Panc1 (cell line): ENCODE results near the gene FRMD7. TPM values are rescaled to one million over a fixed set of nuclear protein-coding genes. Genes with fewer than 3 reads are reported as not detected.

ENCODE experiments used
- ATAC-seq: fragments of 200-7000 bp; cut with Tn5 transposase; 2 replicates; pipeline ENCODE4 v1.9.1; 2020; ENCODE audit warnings: mild to moderate bottlenecking, moderate library complexity
- BruUV-seq: library from RNA; stranded (reverse); fragments of 400-500 nt; replicated peaks from 2 replicates; lab custom pipeline; 2021; lab: Mats Ljungman, UMichigan
- CTCF ChIA-PET: fragments of 300-600 bp; sonication (Branson Sonifier 250); formaldehyde crosslinking; loops from one replicate; lab custom pipeline; 2022; ENCODE audit warnings: antibody characterized with exemption; lab: Charles Lee
- POLR2A ChIA-PET: fragments of 300-600 bp; sonication (Branson Sonifier 250); formaldehyde crosslinking; loops from one replicate; lab custom pipeline; 2022; ENCODE audit warnings: antibody characterized with exemption; lab: Charles Lee
- DNase-seq: peaks from one replicate; pipeline ENCODE4 v3.0.0-alpha.2; 2010; ENCODE audit warnings: low read depth, low spot score
- H3K27ac ChIP-seq: 2 replicates; pipeline ENCODE4 v1.5.1; 2011; ENCODE audit warnings: mild to moderate bottlenecking, low read length, inconsistent platforms
- H3K27me3 ChIP-seq: fragments of 200-500 bp; sonication (Bioruptor generic); 2 replicates; pipeline ENCODE4 v1.6.0; 2014; ENCODE audit warnings: low read length, inconsistent platforms; ENCODE audit not compliant: control insufficient read depth, insufficient read depth
- H3K36me3 ChIP-seq: fragments of 200-500 bp; sonication (Bioruptor generic); 2 replicates; pipeline ENCODE4 v1.5.1; 2014; ENCODE audit warnings: inconsistent platforms, mild to moderate bottlenecking, low read length, moderate library complexity; ENCODE audit not compliant: control insufficient read depth, insufficient read depth
- H3K4me1 ChIP-seq: 2 replicates; pipeline ENCODE4 v1.5.1; 2011; ENCODE audit warnings: inconsistent platforms, mild to moderate bottlenecking, low read length, moderate library complexity; ENCODE audit not compliant: control insufficient read depth, insufficient read depth
- H3K4me3 ChIP-seq, 2 experiments: 2 replicates each; pipeline ENCODE4 v1.5.1; 2011 to 2012; ENCODE audit warnings: low read depth in 2 of 2, low read length in 2 of 2, mild to moderate bottlenecking in 2 of 2, inconsistent platforms in 1 of 2, moderate library complexity in 1 of 2
- H3K9me3 ChIP-seq: fragments of 200-500 bp; sonication (Bioruptor generic); 2 replicates; pipeline ENCODE4 v1.5.1; 2014; ENCODE audit warnings: low read depth, mild to moderate bottlenecking, inconsistent platforms, low read length, moderate library complexity; ENCODE audit not compliant: control insufficient read depth, insufficient read depth
- POLR2AphosphoS5 ChIP-seq: IDR thresholded peaks from 2 replicates; pipeline ENCODE4 v1.6.1; 2012; ENCODE audit warnings: mild to moderate bottlenecking, low read depth, low read length, moderate library complexity
- SIN3A ChIP-seq: IDR thresholded peaks from 2 replicates; pipeline ENCODE4 v1.6.1; 2012; ENCODE audit warnings: low read depth, mild to moderate bottlenecking, low read length, moderate library complexity, borderline replicate concordance; ENCODE audit not compliant: insufficient read depth
- TCF7L2 ChIP-seq: IDR thresholded peaks from 2 replicates; pipeline ENCODE4 v1.6.1; 2011; ENCODE audit warnings: mild to moderate bottlenecking, low read depth, low read length, inconsistent platforms
- in situ Hi-C: cut with HindIII; loops from 2 replicates; pipeline ENCODE4 v1.10.0; 2016; ENCODE audit warnings: low sequenced_read_pairs, low pct_unique_long_range_greater_than_20kb
- intact Hi-C: fragments of 100-400 bp; cut with micrococcal nuclease; formaldehyde crosslinking; loops from one replicate; pipeline ENCODE4 v1.10.0; 2022; ENCODE audit not compliant: unreplicated experiment
- total RNA-seq: library from RNA; stranded (reverse); gene quantifications from one replicate; pipeline ENCODE4 v1.2.1, GENCODE V29; 2021; ENCODE audit not compliant: unreplicated experiment
- TF ChIP-seq, protein P1 (sequence below), 2 experiments: IDR thresholded peaks; 2 replicates each; pipeline ENCODE4 v1.6.1; 2011 to 2012; ENCODE audit warnings: low read depth in 2 of 2, control low read depth in 1 of 2, low read length in 1 of 2, mild to moderate bottlenecking in 1 of 2, moderate library complexity in 1 of 2; ENCODE audit not compliant: insufficient read depth in 1 of 2
- TF ChIP-seq, protein P2 (sequence below): fragments of 450-650 bp; IDR thresholded peaks from 2 replicates; pipeline ENCODE4 v1.5.1; 2017; ENCODE audit warnings: mild to moderate bottlenecking

FRMD7 gene
- total RNA-seq, 1 experiment from 2014 or later, result not detected

- CTCF ChIA-PET, result no interaction called here
- no peak overlapping the region for H3K4me3 ChIP-seq
Observed at GRCh38 chrX:132063862-132064261, 64.0 kb downstream of the FRMD7 start.

DNA sequence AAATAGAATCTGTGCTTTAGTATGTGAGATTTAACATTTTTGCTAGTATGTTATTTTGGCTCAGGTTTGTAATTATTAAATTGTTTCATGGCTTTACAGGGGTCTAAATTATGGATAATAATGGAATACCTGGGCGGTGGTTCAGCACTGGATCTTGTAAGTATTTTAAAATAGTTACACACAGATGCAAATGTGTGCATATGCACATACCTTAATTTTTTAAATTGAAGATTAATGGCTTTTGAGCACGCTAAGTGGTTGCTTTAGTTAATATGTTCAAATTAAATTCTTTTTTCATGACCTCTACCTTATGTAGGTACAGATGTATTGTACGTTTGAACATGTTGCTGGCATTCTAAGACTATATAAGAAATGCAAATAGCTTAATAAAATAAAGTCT is 64.5 kb downstream of the FRMD7 start:
- Histone ChIP-seq H3K4me1 (no peaks in the 10 kb centered on the region), H3K27ac (no peak overlapping the region), H3K27me3 (no peaks in the 10 kb centered on the region), H3K36me3 (0 out of 2 replicates have a peak, but pooled peaks cover 3% of the 10 kb centered on the region), H3K4me3 (no peak overlapping the region), H3K9me3 (no peaks in the 10 kb centered on the region)
- in situ Hi-C loops, result no loop called here
- intact Hi-C loops, result no loop called here
- CTCF ChIA-PET, result no interaction called here
- no peak for DNase-seq
- ATAC-seq, result no peak
- POLR2A ChIA-PET, result no interaction called here
- BruUV-seq, result no TSS peak
- TF ChIP-seq, protein P1, sequence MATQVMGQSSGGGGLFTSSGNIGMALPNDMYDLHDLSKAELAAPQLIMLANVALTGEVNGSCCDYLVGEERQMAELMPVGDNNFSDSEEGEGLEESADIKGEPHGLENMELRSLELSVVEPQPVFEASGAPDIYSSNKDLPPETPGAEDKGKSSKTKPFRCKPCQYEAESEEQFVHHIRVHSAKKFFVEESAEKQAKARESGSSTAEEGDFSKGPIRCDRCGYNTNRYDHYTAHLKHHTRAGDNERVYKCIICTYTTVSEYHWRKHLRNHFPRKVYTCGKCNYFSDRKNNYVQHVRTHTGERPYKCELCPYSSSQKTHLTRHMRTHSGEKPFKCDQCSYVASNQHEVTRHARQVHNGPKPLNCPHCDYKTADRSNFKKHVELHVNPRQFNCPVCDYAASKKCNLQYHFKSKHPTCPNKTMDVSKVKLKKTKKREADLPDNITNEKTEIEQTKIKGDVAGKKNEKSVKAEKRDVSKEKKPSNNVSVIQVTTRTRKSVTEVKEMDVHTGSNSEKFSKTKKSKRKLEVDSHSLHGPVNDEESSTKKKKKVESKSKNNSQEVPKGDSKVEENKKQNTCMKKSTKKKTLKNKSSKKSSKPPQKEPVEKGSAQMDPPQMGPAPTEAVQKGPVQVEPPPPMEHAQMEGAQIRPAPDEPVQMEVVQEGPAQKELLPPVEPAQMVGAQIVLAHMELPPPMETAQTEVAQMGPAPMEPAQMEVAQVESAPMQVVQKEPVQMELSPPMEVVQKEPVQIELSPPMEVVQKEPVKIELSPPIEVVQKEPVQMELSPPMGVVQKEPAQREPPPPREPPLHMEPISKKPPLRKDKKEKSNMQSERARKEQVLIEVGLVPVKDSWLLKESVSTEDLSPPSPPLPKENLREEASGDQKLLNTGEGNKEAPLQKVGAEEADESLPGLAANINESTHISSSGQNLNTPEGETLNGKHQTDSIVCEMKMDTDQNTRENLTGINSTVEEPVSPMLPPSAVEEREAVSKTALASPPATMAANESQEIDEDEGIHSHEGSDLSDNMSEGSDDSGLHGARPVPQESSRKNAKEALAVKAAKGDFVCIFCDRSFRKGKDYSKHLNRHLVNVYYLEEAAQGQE (IDR thresholded peaks at IDR 0.05; ENCODE audit: insufficient read depth in 1 of 2, low read depth in 2 of 2, low read length in 1 of 2), result no peak
- TF ChIP-seq POLR2AphosphoS5, result no peak
- no peak for TF ChIP-seq SIN3A
- TF ChIP-seq, protein P2, sequence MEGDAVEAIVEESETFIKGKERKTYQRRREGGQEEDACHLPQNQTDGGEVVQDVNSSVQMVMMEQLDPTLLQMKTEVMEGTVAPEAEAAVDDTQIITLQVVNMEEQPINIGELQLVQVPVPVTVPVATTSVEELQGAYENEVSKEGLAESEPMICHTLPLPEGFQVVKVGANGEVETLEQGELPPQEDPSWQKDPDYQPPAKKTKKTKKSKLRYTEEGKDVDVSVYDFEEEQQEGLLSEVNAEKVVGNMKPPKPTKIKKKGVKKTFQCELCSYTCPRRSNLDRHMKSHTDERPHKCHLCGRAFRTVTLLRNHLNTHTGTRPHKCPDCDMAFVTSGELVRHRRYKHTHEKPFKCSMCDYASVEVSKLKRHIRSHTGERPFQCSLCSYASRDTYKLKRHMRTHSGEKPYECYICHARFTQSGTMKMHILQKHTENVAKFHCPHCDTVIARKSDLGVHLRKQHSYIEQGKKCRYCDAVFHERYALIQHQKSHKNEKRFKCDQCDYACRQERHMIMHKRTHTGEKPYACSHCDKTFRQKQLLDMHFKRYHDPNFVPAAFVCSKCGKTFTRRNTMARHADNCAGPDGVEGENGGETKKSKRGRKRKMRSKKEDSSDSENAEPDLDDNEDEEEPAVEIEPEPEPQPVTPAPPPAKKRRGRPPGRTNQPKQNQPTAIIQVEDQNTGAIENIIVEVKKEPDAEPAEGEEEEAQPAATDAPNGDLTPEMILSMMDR, result no peak
- TF ChIP-seq TCF7L2, result no peak

More at GRCh38 chrX:132063862-132064261, 64.0 kb downstream of the FRMD7 start:
- TF ChIP-seq POLR2AphosphoS5 (no peak), TCF7L2 (no peak), SIN3A (no peak)
- TF ChIP-seq, protein P2, result no peak
- TF ChIP-seq, protein P1 (IDR thresholded peaks at IDR 0.05; ENCODE audit: insufficient read depth in 1 of 2, low read depth in 2 of 2, low read length in 1 of 2), result no peak
- H3K27ac ChIP-seq, result no peak overlapping the region
- POLR2A ChIA-PET, result no interaction called here
- no peaks in the 10 kb centered on the region for H3K27me3 ChIP-seq
- in situ Hi-C loops, result no loop called here
- no TSS peak for BruUV-seq
- intact Hi-C loops, result no loop called here
- no peak for ATAC-seq
- no peaks in the 10 kb centered on the region for H3K4me1 ChIP-seq
- no peak for DNase-seq
- 0 out of 2 replicates have a peak, but pooled peaks cover 3% of the 10 kb centered on the region for H3K36me3 ChIP-seq
- no peaks in the 10 kb centered on the region for H3K9me3 ChIP-seq
